Ascending aorta (tissue), 2 donors: ENCODE results near the gene FBLN5. TPM values are rescaled to one million over a fixed set of nuclear protein-coding genes. Genes with fewer than 3 reads are reported as not detected.
"Not testable (repeated sequence)": the region's sequence is repeated elsewhere in the genome, so short reads cannot be mapped to it uniquely, and the experiment has no call there.

Source experiments
- DNase-seq, 2 donors: peaks; one replicate each; pipeline ENCODE4 v3.0.0-alpha.2; 2019; ENCODE audit warnings: low spot score in 2 of 2
- H3K27ac ChIP-seq, 2 donors: fragments of 200-600 bp; sonication (generic); one replicate each; pipeline ENCODE4 v1.5.1; 2016 to 2017; ENCODE audit warnings: mild to moderate bottlenecking in 1 of 2
- H3K27me3 ChIP-seq: fragments of 200-600 bp; sonication (generic); one replicate; pipeline ENCODE4 v1.5.1; 2017
- H3K36me3 ChIP-seq, 2 donors: fragments of 200-600 bp; sonication (generic); one replicate each; pipeline ENCODE4 v1.5.1; 2016
- H3K4me1 ChIP-seq, 2 donors: fragments of 200-600 bp; sonication (generic); one replicate each; pipeline ENCODE4 v1.5.1; 2016 to 2017; ENCODE audit warnings: mild to moderate bottlenecking in 1 of 2
- H3K4me3 ChIP-seq, 2 donors: fragments of 200-600 bp; sonication (generic); one replicate each; pipeline ENCODE4 v1.5.1; 2016 to 2017; ENCODE audit warnings: mild to moderate bottlenecking in 1 of 2
- H3K9me3 ChIP-seq, 2 donors: fragments of 200-600 bp; sonication (generic); one replicate each; pipeline ENCODE4 v1.5.1; 2016
- CTCF ChIP-seq, 3 experiments: fragments of 200-600 bp in 2 of 3; fragments of 450-650 bp in 1 of 3; sonication (generic) in 2 of 3; IDR thresholded peaks; one replicate each; pipeline ENCODE4 v1.5.1; 2016 to 2019; ENCODE audit warnings: antibody characterized with exemption in 3 of 3, mild to moderate bottlenecking in 1 of 3, moderate library complexity in 1 of 3
- intact Hi-C: fragments of 100-400 bp; cut with DNase I; formaldehyde crosslinking; loops from one replicate; pipeline ENCODE4 v1.15.1; 2023
- total RNA-seq: library from RNA; depleted of rRNA; stranded (reverse); fragments of >200 nt; gene quantifications from one replicate; pipeline ENCODE4 v1.1.0, GENCODE V29; 2016

FBLN5 gene
- total RNA-seq, 1 donor from 2014 or later, result 280 TPM

DNA sequence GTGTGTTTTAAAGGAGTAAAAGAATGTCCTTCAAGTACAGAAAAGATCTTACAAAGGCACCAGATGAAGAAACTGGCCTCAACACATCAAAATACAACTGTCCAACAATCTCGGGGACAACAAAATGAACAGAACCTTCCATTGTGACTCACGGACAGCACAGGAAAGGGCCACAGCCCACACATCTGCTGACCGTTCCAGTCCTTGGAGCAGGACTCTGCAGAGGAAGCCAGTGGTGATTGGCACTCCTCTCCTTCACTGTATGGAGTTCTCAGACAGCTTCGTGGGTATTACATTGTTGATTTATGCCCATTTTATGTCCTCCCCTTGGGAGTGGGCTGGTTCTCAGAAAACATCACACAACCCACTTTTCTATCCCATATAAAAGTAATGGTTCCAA, 47.7 kb downstream of the FBLN5 start:
- H3K4me3 ChIP-seq, result no peak overlapping the region
- H3K4me1 ChIP-seq, result peaks cover 48 to 72% of the 10 kb centered on the region in 2 donors
- no peaks in the 10 kb centered on the region for H3K9me3 ChIP-seq
- intact Hi-C loops, result loop anchor here (5.0 kb wide), 1 partner anchor 82 kb away; no protein-coding TSS in a partner anchor
- H3K27me3 ChIP-seq, result no peaks in the 10 kb centered on the region
- TF ChIP-seq CTCF (IDR thresholded peaks at IDR 0.05), result no peak
- no peak for DNase-seq
- H3K27ac ChIP-seq, result peak overlapping the region; percentile 91 to 95
- H3K36me3 ChIP-seq, result peaks cover 0 to 2% of the 10 kb centered on the region in 2 donors

DNA sequence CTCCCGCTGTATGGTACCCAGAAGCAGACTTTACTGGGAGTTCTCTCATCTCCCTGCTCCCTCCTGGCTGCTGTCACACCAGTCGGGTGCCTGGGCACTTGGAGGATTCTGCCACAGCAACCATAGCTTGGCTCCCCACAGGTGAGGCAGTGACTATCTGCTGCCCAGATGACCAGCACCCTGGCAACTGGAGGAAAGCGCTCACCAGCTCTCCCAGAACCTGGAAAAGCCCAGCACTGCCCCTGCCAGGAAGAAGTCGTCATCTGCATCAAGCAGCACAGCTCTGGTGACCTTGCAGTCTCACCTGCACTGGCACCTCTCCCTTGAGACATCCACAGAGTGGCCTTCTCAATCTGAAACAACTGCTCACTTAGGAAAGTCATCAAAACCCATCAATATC, 48.3 kb downstream of the FBLN5 start:
- H3K9me3 ChIP-seq, result no peaks in the 10 kb centered on the region
- TF ChIP-seq CTCF (IDR thresholded peaks at IDR 0.05), result no peak
- peak overlapping the region; percentile 91 to 95 for H3K27ac ChIP-seq
- no peak overlapping the region for H3K4me3 ChIP-seq
- no peaks in the 10 kb centered on the region for H3K27me3 ChIP-seq
- peaks cover 0 to 6% of the 10 kb centered on the region in 2 donors for H3K36me3 ChIP-seq
- DNase-seq, result no peak
- H3K4me1 ChIP-seq, result peaks cover 48 to 70% of the 10 kb centered on the region in 2 donors
- intact Hi-C loops, result loop anchor here (5.0 kb wide), 1 partner anchor 83 kb away; no protein-coding TSS in a partner anchor

DNA sequence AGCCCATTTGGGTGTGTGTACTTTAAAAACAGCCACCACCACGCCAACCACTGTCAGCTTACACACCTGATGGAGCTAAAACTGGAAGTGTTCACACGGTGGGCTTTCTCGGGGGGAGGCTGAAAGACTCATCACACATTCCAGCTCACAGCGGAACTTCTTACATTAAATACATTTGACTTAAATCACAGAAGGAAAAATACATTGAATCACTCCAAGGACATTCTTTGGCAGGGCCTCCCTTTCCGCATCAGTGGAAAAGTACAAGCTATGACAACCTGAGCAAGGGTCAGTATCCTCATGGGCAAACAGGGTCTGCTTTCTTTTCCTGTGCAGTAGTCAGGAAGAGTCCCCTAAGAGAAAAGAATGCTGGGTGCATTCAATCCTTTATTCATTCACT, 49.1 kb downstream of the FBLN5 start:
- H3K27me3 ChIP-seq, result no peaks in the 10 kb centered on the region
- intact Hi-C loops, result loop anchor here (5.0 kb wide), 1 partner anchor 84 kb away; no protein-coding TSS in a partner anchor
- H3K4me1 ChIP-seq, result peaks cover 44 to 61% of the 10 kb centered on the region in 2 donors
- peak overlapping the region; percentile 91 to 95 for H3K27ac ChIP-seq
- H3K9me3 ChIP-seq, result no peaks in the 10 kb centered on the region
- H3K36me3 ChIP-seq, result peaks cover 0 to 11% of the 10 kb centered on the region in 2 donors
- no peak overlapping the region for H3K4me3 ChIP-seq
- DNase-seq, result peak in 1 of 2 donors; percentile 82
- TF ChIP-seq CTCF (IDR thresholded peaks at IDR 0.05), result no peak

DNA sequence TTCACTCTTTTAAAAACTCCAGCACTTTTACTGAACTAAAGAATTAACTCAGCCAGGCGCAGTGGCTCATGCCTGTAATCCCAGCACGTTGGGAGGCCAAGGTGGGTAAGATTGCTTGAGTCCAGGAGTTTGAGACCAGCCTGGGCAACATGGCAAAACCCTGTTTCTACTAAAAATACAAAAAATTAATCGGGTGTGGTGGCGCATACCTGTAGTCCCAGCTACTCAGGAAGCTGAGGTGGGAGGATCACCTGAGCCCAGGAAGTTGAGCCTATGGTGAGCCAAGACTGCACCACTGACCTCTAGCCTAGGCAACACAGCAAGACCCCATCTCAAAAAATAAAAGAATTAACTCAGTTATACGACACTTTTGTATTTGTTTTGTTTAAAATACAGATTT, 49.8 kb downstream of the FBLN5 start:
- Histone ChIP-seq H3K36me3 (peaks cover 0 to 12% of the 10 kb centered on the region in 2 donors), H3K4me3 (peak overlapping the region in 1 of 2 donors; percentile 21), H3K4me1 (peaks cover 42 to 59% of the 10 kb centered on the region in 2 donors), H3K27ac (peak overlapping the region; percentile 91 to 95)
- intact Hi-C loops, result loop anchor here (1.0 to 5.0 kb wide), 5 partner anchors 25 to 85 kb away; partner anchors contain the start of gene FBLN5
- not testable (repeated sequence) for H3K9me3 ChIP-seq, DNase-seq, H3K27me3 ChIP-seq

- no peak for TF ChIP-seq CTCF (IDR thresholded peaks at IDR 0.05)
- Histone ChIP-seq H3K27me3 (no peaks in the 10 kb centered on the region), H3K4me3 (no peak overlapping the region), H3K9me3 (no peaks in the 10 kb centered on the region), H3K4me1 (peaks cover 47 to 61% of the 10 kb centered on the region in 2 donors), H3K27ac (peak overlapping the region; percentile 91 to 95), H3K36me3 (peaks cover 0 to 17% of the 10 kb centered on the region in 2 donors)
- intact Hi-C loops, result loop anchor here (1.0 to 5.0 kb wide), 5 partner anchors 25 to 85 kb away; partner anchors contain the start of gene FBLN5
- DNase-seq, result peak; percentile 56 to 97
Observed at GRCh38 chr14:91897106-91897701, 50.3 kb downstream of the FBLN5 start.

DNA sequence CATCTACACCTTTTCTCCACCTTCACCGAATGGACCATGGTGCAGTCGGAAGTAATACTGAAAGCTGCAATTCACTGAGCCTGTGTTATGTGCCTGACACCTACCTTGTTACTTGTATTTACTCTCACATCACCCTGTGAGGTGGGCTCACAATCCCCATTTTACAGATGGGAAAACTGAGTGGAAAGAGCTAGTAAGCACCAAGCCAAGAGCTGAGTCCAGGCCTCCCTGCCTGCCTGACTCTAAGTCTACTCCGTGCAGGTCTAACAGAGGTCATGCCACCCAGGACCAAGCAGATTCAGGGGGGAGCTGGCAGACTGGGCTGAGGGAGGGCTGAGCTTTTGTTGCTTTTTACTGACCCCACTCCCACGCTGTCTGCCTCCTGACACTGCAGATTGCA, 51.1 kb downstream of the FBLN5 start:
- no peak for DNase-seq
- intact Hi-C loops, result loop anchor here (2.0 to 5.0 kb wide), 3 partner anchors 30 to 86 kb away; no protein-coding TSS in a partner anchor
- peak overlapping the region; percentile 91 to 95 for H3K27ac ChIP-seq
- no peak for TF ChIP-seq CTCF (IDR thresholded peaks at IDR 0.05)
- no peaks in the 10 kb centered on the region for H3K9me3 ChIP-seq
- peaks cover 44 to 62% of the 10 kb centered on the region in 2 donors for H3K4me1 ChIP-seq
- H3K27me3 ChIP-seq, result no peaks in the 10 kb centered on the region
- H3K36me3 ChIP-seq, result peaks cover 0 to 18% of the 10 kb centered on the region in 2 donors
- H3K4me3 ChIP-seq, result no peak overlapping the region
